ENCODE results near the gene PLCB3. TPM values are rescaled to one million over a fixed set of nuclear protein-coding genes. Genes with fewer than 3 reads are reported as not detected.
A peak's percentile ranks its signal among the peaks of the same experiment; 100 is the strongest.

Gene PLCB3
- total and polyA plus RNA-seq, 2 of the 13 experiments (the other 11 are each of a cell fraction or from before 2014, with no cell fraction given) = 7.5 to 13.8 TPM

DNA sequence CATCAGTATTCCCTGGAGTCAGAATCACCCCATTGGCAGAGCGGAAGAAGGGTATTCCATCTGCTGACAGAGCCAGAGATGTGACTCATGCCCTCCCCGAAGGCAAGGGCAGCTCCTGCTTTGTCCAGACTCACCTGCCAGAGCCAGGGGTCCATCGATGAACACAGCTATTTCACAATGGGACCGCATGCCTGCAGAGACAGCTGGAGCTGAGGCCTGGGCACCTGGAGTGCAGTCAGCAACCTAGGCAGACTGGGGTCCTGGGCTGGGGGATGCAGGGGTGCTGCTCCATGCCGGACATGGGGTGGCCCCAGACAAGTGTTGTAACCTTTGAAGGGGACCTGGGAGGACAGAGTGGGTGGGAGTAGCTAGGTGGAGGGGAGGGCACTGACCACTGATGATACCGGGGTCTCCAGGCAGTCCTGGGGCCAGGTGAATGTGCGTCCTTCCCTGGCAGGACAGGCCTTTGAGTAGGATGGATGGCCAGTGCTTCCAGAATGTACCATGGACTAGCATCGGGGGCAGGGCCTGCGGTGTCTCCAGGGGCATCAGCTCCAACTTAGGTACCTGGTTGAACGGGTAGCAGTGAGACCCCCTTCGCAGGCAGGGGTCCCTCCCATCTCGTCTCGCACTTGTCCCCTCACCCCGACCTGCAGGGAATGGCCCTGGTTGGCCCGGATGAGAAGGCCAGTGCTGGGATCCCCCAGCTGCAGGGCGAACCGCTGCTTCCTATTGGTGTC lies 27.0 kb upstream of the PLCB3 start:
- POLR2A ChIA-PET = interaction anchor here (1.0 to 2.9 kb wide), 4 partner anchors 20 to 94 kb away, joined by 3 to 13 read pairs (median 4); partner anchors contain the start of genes ESRRA, PRDX5, STIP1 and TRMT112
- Histone ChIP-seq H3K27me3 (ENCODE audit: control insufficient read depth in 1 of 2, insufficient read depth in 2 of 2, low read length in 2 of 2) (no peaks in the 10 kb centered on the region), H3K79me2 (ENCODE audit: insufficient read depth, low read length) (no peaks in the 10 kb centered on the region), H3K9ac (ENCODE audit: insufficient read depth, low read depth, low read length) (no peak overlapping the region), H3K4me3 (replicated peaks in 1 of 3; ENCODE audit: insufficient read depth in 1 of 3, low read depth in 2 of 3, low read length in 3 of 3) (peak overlapping the region in 1 of 3 experiments; percentile 96; a peak in 1 of 6 replicates), H2AFZ (ENCODE audit: low read length) (no peak overlapping the region), H4K20me1 (ENCODE audit: insufficient read depth, low read length) (no peaks in the 10 kb centered on the region), H3K4me1 (ENCODE audit: insufficient read depth, low read length) (peaks cover 35% of the 10 kb centered on the region), H3K27ac (ENCODE audit: extremely low read length, insufficient read depth, low read length) (no peak overlapping the region), H3K36me3 (replicated peaks in 1 of 2; ENCODE audit: control insufficient read depth in 1 of 2, insufficient read depth in 2 of 2, low read length in 2 of 2) (peaks cover 0 to 3% of the 10 kb centered on the region in 2 experiments; a peak in 2 of 5 replicates), H3K9me3 (ENCODE audit: low read length) (no peaks in the 10 kb centered on the region), H3K4me2 (ENCODE audit: low read depth, low read length) (peak overlapping the region; percentile 96; the same call in 1 of the 2 replicates)
- BruUV-seq (replicated peaks) = no TSS peak
- ATAC-seq (no peak), DNase-seq (ENCODE audit: low spot score) (no peak), FAIRE-seq (no peak)
- WGBS (ENCODE audit: low lambda C conversion rate) = 80% methylated on average over 4 of the region's 17 CpGs
- CTCF ChIA-PET (ENCODE audit: low intra/inter-chr PET ratio, low total read pairs) = no interaction called here
- in situ Hi-C loops (cut with HindIII; ENCODE audit: extremely low pct_ligation_motif_present, low pct_unique_long_range_greater_than_20kb) = no loop called here
- intact Hi-C loops (cut with micrococcal nuclease; ENCODE audit: unreplicated experiment) = no loop called here
- TF ChIP-seq ZFP1 (CRISPR knock-in tag; IDR thresholded peaks at IDR 0.05) (no peak), ZNF552 (CRISPR knock-in tag; IDR thresholded peaks at IDR 0.05; ENCODE audit: borderline replicate concordance) (no peak), ELF3 (CRISPR knock-in tag; IDR thresholded peaks at IDR 0.05) (no peak), ZMYM2 (CRISPR knock-in tag; IDR thresholded peaks at IDR 0.05) (no peak), TBP (CRISPR knock-in tag; IDR thresholded peaks at IDR 0.05) (no peak), PHF8 (CRISPR knock-in tag; IDR thresholded peaks at IDR 0.05) (no peak), SAP130 (CRISPR knock-in tag; IDR thresholded peaks at IDR 0.05; ENCODE audit: low read depth) (no peak), ZNF224 (CRISPR knock-in tag; IDR thresholded peaks at IDR 0.05) (no peak)
- TF ChIP-seq, protein P1, sequence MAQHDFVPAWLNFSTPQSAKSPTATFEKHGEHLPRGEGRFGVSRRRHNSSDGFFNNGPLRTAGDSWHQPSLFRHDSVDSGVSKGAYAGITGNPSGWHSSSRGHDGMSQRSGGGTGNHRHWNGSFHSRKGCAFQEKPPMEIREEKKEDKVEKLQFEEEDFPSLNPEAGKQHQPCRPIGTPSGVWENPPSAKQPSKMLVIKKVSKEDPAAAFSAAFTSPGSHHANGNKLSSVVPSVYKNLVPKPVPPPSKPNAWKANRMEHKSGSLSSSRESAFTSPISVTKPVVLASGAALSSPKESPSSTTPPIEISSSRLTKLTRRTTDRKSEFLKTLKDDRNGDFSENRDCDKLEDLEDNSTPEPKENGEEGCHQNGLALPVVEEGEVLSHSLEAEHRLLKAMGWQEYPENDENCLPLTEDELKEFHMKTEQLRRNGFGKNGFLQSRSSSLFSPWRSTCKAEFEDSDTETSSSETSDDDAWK (CRISPR knock-in tag; IDR thresholded peaks at IDR 0.05) = no peak
- TF ChIP-seq, protein P2, sequence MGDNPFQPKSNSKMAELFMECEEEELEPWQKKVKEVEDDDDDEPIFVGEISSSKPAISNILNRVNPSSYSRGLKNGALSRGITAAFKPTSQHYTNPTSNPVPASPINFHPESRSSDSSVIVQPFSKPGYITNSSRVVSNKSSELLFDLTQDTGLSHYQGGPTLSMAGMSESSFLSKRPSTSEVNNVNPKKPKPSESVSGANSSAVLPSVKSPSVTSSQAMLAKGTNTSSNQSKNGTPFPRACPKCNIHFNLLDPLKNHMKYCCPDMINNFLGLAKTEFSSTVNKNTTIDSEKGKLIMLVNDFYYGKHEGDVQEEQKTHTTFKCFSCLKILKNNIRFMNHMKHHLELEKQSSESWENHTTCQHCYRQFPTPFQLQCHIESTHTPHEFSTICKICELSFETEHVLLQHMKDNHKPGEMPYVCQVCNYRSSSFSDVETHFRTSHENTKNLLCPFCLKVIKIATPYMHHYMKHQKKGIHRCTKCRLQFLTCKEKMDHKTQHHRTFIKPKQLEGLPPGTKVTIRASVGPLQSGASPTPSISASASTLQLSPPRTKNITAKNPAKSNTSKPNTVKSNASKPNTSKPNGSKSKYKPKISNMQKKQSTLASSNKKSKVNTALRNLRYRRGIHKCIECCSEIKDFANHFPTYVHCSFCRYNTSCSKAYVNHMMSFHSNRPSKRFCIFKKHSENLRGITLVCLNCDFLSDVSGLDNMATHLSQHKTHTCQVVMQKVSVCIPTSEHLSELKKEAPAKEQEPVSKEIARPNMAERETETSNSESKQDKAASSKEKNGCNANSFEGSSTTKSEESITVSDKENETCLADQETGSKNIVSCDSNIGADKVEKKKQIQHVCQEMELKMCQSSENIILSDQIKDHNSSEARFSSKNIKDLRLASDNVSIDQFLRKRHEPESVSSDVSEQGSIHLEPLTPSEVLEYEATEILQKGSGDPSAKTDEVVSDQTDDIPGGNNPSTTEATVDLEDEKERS (CRISPR knock-in tag; IDR thresholded peaks at IDR 0.05) = no peak
- TF ChIP-seq, protein P3, sequence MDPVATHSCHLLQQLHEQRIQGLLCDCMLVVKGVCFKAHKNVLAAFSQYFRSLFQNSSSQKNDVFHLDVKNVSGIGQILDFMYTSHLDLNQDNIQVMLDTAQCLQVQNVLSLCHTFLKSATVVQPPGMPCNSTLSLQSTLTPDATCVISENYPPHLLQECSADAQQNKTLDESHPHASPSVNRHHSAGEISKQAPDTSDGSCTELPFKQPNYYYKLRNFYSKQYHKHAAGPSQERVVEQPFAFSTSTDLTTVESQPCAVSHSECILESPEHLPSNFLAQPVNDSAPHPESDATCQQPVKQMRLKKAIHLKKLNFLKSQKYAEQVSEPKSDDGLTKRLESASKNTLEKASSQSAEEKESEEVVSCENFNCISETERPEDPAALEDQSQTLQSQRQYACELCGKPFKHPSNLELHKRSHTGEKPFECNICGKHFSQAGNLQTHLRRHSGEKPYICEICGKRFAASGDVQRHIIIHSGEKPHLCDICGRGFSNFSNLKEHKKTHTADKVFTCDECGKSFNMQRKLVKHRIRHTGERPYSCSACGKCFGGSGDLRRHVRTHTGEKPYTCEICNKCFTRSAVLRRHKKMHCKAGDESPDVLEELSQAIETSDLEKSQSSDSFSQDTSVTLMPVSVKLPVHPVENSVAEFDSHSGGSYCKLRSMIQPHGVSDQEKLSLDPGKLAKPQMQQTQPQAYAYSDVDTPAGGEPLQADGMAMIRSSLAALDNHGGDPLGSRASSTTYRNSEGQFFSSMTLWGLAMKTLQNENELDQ (CRISPR knock-in tag; IDR thresholded peaks at IDR 0.05; ENCODE audit: borderline replicate concordance) = no peak
- TF ChIP-seq, protein P4, sequence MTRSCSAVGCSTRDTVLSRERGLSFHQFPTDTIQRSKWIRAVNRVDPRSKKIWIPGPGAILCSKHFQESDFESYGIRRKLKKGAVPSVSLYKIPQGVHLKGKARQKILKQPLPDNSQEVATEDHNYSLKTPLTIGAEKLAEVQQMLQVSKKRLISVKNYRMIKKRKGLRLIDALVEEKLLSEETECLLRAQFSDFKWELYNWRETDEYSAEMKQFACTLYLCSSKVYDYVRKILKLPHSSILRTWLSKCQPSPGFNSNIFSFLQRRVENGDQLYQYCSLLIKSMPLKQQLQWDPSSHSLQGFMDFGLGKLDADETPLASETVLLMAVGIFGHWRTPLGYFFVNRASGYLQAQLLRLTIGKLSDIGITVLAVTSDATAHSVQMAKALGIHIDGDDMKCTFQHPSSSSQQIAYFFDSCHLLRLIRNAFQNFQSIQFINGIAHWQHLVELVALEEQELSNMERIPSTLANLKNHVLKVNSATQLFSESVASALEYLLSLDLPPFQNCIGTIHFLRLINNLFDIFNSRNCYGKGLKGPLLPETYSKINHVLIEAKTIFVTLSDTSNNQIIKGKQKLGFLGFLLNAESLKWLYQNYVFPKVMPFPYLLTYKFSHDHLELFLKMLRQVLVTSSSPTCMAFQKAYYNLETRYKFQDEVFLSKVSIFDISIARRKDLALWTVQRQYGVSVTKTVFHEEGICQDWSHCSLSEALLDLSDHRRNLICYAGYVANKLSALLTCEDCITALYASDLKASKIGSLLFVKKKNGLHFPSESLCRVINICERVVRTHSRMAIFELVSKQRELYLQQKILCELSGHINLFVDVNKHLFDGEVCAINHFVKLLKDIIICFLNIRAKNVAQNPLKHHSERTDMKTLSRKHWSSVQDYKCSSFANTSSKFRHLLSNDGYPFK (CRISPR knock-in tag; IDR thresholded peaks at IDR 0.05; ENCODE audit: borderline replicate concordance) = no peak
- TF ChIP-seq, protein P5, sequence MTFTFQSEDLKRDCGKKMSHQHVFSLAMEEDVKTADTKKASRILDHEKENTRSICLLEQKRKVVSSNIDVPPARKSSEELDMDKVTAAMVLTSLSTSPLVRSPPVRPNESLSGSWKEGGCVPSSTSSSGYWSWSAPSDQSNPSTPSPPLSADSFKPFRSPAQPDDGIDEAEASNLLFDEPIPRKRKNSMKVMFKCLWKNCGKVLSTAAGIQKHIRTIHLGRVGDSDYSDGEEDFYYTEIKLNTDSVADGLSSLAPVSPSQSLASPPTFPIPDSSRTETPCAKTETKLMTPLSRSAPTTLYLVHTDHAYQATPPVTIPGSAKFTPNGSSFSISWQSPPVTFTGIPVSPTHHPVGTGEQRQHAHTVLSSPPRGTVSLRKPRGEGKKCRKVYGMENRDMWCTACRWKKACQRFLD (CRISPR knock-in tag; IDR thresholded peaks at IDR 0.05; ENCODE audit: borderline replicate concordance) = no peak
